PC-9 (cell line): ENCODE measurements around the gene TMEM53. TPM values are rescaled to one million over a fixed set of nuclear protein-coding genes. Genes with fewer than 3 reads are reported as not detected.
"Not testable (repeated sequence)": the region's sequence is repeated elsewhere in the genome, so short reads cannot be mapped to it uniquely, and the experiment has no call there.

Experiments used
- BruUV-seq: library from RNA; stranded (reverse); fragments of 400-500 nt; replicated peaks from 2 replicates; lab custom pipeline; 2021; lab: Mats Ljungman, UMichigan
- CTCF ChIA-PET: fragments of 300-600 bp; sonication (Branson Sonifier 250); formaldehyde crosslinking; loops from one replicate; lab custom pipeline; 2022; ENCODE audit warnings: antibody characterized with exemption; lab: Charles Lee
- POLR2A ChIA-PET: fragments of 300-600 bp; sonication (Branson Sonifier 250); formaldehyde crosslinking; loops from one replicate; lab custom pipeline; 2022; ENCODE audit warnings: antibody characterized with exemption; ENCODE audit not compliant: unreplicated experiment; lab: Charles Lee
- DNase-seq, 2 experiments: peaks; one replicate each; pipeline versions ENCODE4 v3.0.0 to v3.0.0-alpha.2; 2015 to 2022; ENCODE audit warnings: mixed read lengths in 1 of 2
- H2AFZ ChIP-seq: fragments of 200-600 bp; sonication (generic); 2 replicates; pipeline ENCODE4 v1.8.1; 2017; ENCODE audit warnings: antibody characterized with exemption
- H3F3A ChIP-seq: fragments of 200-600 bp; sonication (generic); 2 replicates; pipeline ENCODE4 v1.8.1; 2017; ENCODE audit warnings: antibody characterized with exemption, mild to moderate bottlenecking, low read depth; ENCODE audit not compliant: insufficient read depth
- H3K27ac ChIP-seq: fragments of 200-600 bp; sonication (generic); 2 replicates; pipeline ENCODE4 v1.6.1; 2016; ENCODE audit warnings: mixed run types
- H3K27me3 ChIP-seq: fragments of 200-600 bp; sonication (generic); 2 replicates; pipeline ENCODE4 v1.6.1; 2016; ENCODE audit warnings: low read depth, mixed run types; ENCODE audit not compliant: insufficient read depth
- H3K36me3 ChIP-seq: fragments of 200-600 bp; sonication (generic); 2 replicates; pipeline ENCODE4 v1.6.1; 2016; ENCODE audit warnings: low read depth, mixed run types
- H3K4me1 ChIP-seq: fragments of 200-600 bp; sonication (generic); replicated peaks from 2 replicates; pipeline ENCODE4 v1.6.1; 2016; ENCODE audit warnings: mixed run types; ENCODE audit not compliant: insufficient read depth
- H3K4me2 ChIP-seq: fragments of 200-600 bp; sonication (generic); 2 replicates; pipeline ENCODE4 v1.6.1; 2017; ENCODE audit warnings: mixed run types
- H3K4me3 ChIP-seq: fragments of 200-600 bp; sonication (generic); 2 replicates; pipeline ENCODE4 v1.6.1; 2016; ENCODE audit warnings: mixed run types
- H3K79me2 ChIP-seq: fragments of 200-600 bp; sonication (generic); 2 replicates; pipeline ENCODE4 v1.6.1; 2017; ENCODE audit warnings: low read depth, mixed run types
- H3K9me2 ChIP-seq: fragments of 200-600 bp; sonication (generic); 2 replicates; pipeline ENCODE4 v1.8.1; 2017; ENCODE audit warnings: mild to moderate bottlenecking; ENCODE audit not compliant: insufficient read depth
- H3K9me3 ChIP-seq: fragments of 200-600 bp; sonication (generic); 2 replicates; pipeline ENCODE4 v1.8.1; 2016; ENCODE audit warnings: low read depth; ENCODE audit not compliant: insufficient read depth
- H4K20me1 ChIP-seq: fragments of 200-600 bp; sonication (generic); 2 replicates; pipeline ENCODE4 v1.8.1; 2017; ENCODE audit not compliant: insufficient read depth
- CTCF ChIP-seq: fragments of 200-600 bp; sonication (generic); conservative IDR thresholded peaks from 2 replicates; pipeline ENCODE4 v1.6.1; 2017; ENCODE audit warnings: mixed run types, antibody characterized with exemption, mild to moderate bottlenecking, moderate library complexity
- EZH2 ChIP-seq: fragments of 200-600 bp; sonication (generic); IDR thresholded peaks from 2 replicates; pipeline ENCODE4 v1.8.0; 2017; ENCODE audit warnings: antibody characterized with exemption, low read depth
- intact Hi-C: fragments of 100-400 bp; cut with micrococcal nuclease; formaldehyde crosslinking; loops from one replicate; pipeline ENCODE4 v1.10.0; 2022; ENCODE audit not compliant: unreplicated experiment
- total RNA-seq: library from RNA; stranded (reverse); gene quantifications from 2 replicates; pipeline ENCODE4 v1.2.3, GENCODE V29; 2021

Gene TMEM53
- total RNA-seq, 1 experiment from 2014 or later = 36.1 TPM

GRCh38 chr1:44700573-44700972 lies 26.3 kb upstream of the TMEM53 start:
- intact Hi-C loops = no loop called here
- no peaks in the 10 kb centered on the region for H3K9me2 ChIP-seq
- no peaks in the 10 kb centered on the region for H3K79me2 ChIP-seq
- no peaks in the 10 kb centered on the region for H3K36me3 ChIP-seq
- BruUV-seq = no TSS peak
- no peaks in the 10 kb centered on the region for H3K9me3 ChIP-seq
- no peak overlapping the region for H3K27ac ChIP-seq
- H4K20me1 ChIP-seq = no peaks in the 10 kb centered on the region
- DNase-seq = no peak
- ChIA-PET CTCF (interaction anchor here (0.5 to 0.7 kb wide), 3 partner anchors 12 to 270 kb away, joined by 3 to 6 read pairs (median 4); no protein-coding TSS in a partner anchor), POLR2A (interaction anchor here (0.6 kb wide), 1 partner anchor 30 kb away, joined by 3 read pairs; the partner anchor contains the start of gene RNU5D-1)
- no peak overlapping the region for H3K4me3 ChIP-seq
- peaks cover 17% of the 10 kb centered on the region; the same call in 1 of the 2 replicates for H3F3A ChIP-seq
- H2AFZ ChIP-seq = no peak overlapping the region
- no peaks in the 10 kb centered on the region for H3K27me3 ChIP-seq
- H3K4me1 ChIP-seq = peaks cover 37% of the 10 kb centered on the region
- TF ChIP-seq CTCF = no peak
- no peak for TF ChIP-seq EZH2
- peak overlapping the region; percentile 3; the same call in 1 of the 2 replicates for H3K4me2 ChIP-seq

GRCh38 chr1:44699375-44699774 lies 25.1 kb upstream of the TMEM53 start:
- CTCF ChIA-PET = interaction anchor here (0.9 kb wide), 1 partner anchor 47 kb away, joined by 8 read pairs; no protein-coding TSS in a partner anchor
- not testable (repeated sequence) for BruUV-seq

GRCh38 chr1:44698138-44698537 lies 23.9 kb upstream of the TMEM53 start:
- peak in 1 of 2 experiments; percentile 45 for DNase-seq
- no peak overlapping the region for H3K4me2 ChIP-seq
- POLR2A ChIA-PET = interaction anchor here (0.6 kb wide), 1 partner anchor 208 kb away, joined by 13 read pairs; no protein-coding TSS in a partner anchor
- CTCF ChIA-PET = no interaction called here
- no TSS peak for BruUV-seq
- no peaks in the 10 kb centered on the region for H3K36me3 ChIP-seq
- H3K9me3 ChIP-seq = no peaks in the 10 kb centered on the region
- intact Hi-C loops = no loop called here
- H3K79me2 ChIP-seq = no peaks in the 10 kb centered on the region
- H2AFZ ChIP-seq = no peak overlapping the region
- H3K27ac ChIP-seq = no peak overlapping the region
- H3K4me1 ChIP-seq = peaks cover 25% of the 10 kb centered on the region
- H3K27me3 ChIP-seq = no peaks in the 10 kb centered on the region
- H4K20me1 ChIP-seq = no peaks in the 10 kb centered on the region
- peaks cover 17% of the 10 kb centered on the region; the same call in 1 of the 2 replicates for H3F3A ChIP-seq
- no peaks in the 10 kb centered on the region for H3K9me2 ChIP-seq
- H3K4me3 ChIP-seq = no peak overlapping the region
- no peak for TF ChIP-seq CTCF
- no peak for TF ChIP-seq EZH2

More at GRCh38 chr1:44699375-44699774, 25.1 kb upstream of the TMEM53 start:
- H3K27me3 ChIP-seq, H3K4me2 ChIP-seq, H4K20me1 ChIP-seq, DNase-seq, H3K4me3 ChIP-seq, H3K27ac ChIP-seq, intact Hi-C loops, H3K9me2 ChIP-seq, H3K36me3 ChIP-seq, H2AFZ ChIP-seq, H3K79me2 ChIP-seq, H3K9me3 ChIP-seq: not testable (repeated sequence)
- peaks cover 37% of the 10 kb centered on the region for H3K4me1 ChIP-seq
- POLR2A ChIA-PET = interaction anchor here (0.6 kb wide), 1 partner anchor 388 kb away, joined by 4 read pairs; no protein-coding TSS in a partner anchor
- peaks cover 17% of the 10 kb centered on the region; the same call in 1 of the 2 replicates for H3F3A ChIP-seq
